ENCODE data around the gene NIPSNAP2.
A peak's percentile ranks its signal among the peaks of the same experiment; 100 is the strongest.
"Not testable (repeated sequence)": the region's sequence is repeated elsewhere in the genome, so short reads cannot be mapped to it uniquely, and the experiment has no call there.

Gene NIPSNAP2

GRCh38 chr7:56047446-56048116, 83.2 kb downstream of the NIPSNAP2 start:
- DNase-seq (ENCODE audit: low read depth), result not testable (repeated sequence)

- DNase-seq (ENCODE audit: low read depth), result no peak
These were observed 83.9 kb downstream of the NIPSNAP2 start for GRCh38 chr7:56048245-56048644.

GRCh38 chr7:56048763-56049162, 84.4 kb downstream of the NIPSNAP2 start:
- DNase-seq (ENCODE audit: low read depth), result peak; percentile 9

Measured in EH (cell line).